Esophagus muscularis mucosa (tissue), 4 donors: ENCODE measurements around the gene DDX23. TPM values are rescaled to one million over a fixed set of nuclear protein-coding genes. Genes with fewer than 3 reads are reported as not detected.

Experiments
- DNase-seq: peaks from one replicate; pipeline ENCODE4 v3.0.0-alpha.2; 2017; ENCODE audit errors: extremely low spot score
- H3K27ac ChIP-seq, 4 donors: fragments of 200-600 bp; sonication (generic); replicated peaks in 1 of 4; 1 replicate in 3 of 4; 2 replicates in 1 of 4; pipeline ENCODE4 v1.5.1; 2016 to 2019; ENCODE audit warnings: mild to moderate bottlenecking in 1 of 4
- H3K27me3 ChIP-seq, 4 donors: fragments of 200-600 bp; sonication (generic); one replicate each; pipeline versions ENCODE4 v1.5.1 to v1.6.0; 2016 to 2019
- H3K36me3 ChIP-seq, 4 donors: fragments of 200-600 bp; sonication (generic); one replicate each; pipeline ENCODE4 v1.5.1; 2016 to 2019
- H3K4me1 ChIP-seq, 4 donors: fragments of 200-600 bp; sonication (generic); one replicate each; pipeline ENCODE4 v1.5.1; 2016 to 2019
- H3K4me3 ChIP-seq, 4 donors: fragments of 200-600 bp; sonication (generic); 1 replicate in 2 of 4; 2 replicates in 2 of 4; pipeline ENCODE4 v1.5.1; 2016 to 2019; ENCODE audit warnings: mild to moderate bottlenecking in 4 of 4, moderate library complexity in 1 of 4
- H3K9me3 ChIP-seq, 4 donors: fragments of 200-600 bp; sonication (generic); 1 replicate in 3 of 4; 2 replicates in 1 of 4; pipeline ENCODE4 v1.5.1; 2016 to 2019
- EP300 ChIP-seq: sonication (generic); formaldehyde crosslinking; IDR thresholded peaks from one replicate; pipeline ENCODE4 v1.6.1; 2017; ENCODE audit warnings: antibody characterized with exemption
- POLR2A ChIP-seq: fragments of 450-650 bp; IDR thresholded peaks from one replicate; pipeline ENCODE4 v1.6.1; 2017; ENCODE audit warnings: antibody characterized with exemption, moderate library complexity, mild to moderate bottlenecking, low read depth
- POLR2AphosphoS5 ChIP-seq, 2 donors: sonication (generic); formaldehyde crosslinking; IDR thresholded peaks; one replicate each; pipeline ENCODE4 v1.6.1; 2017; ENCODE audit warnings: antibody characterized with exemption in 2 of 2
- WGBS: methylation state at CpG from one replicate; pipeline ENCODE4 v1.1.5; 2018; 5-methylcytosine and 5-hydroxymethylcytosine counted together
- intact Hi-C: fragments of 100-400 bp; cut with DNase I; formaldehyde crosslinking; loops from one replicate; pipeline ENCODE4 v1.15.1; 2023
- total RNA-seq, 4 donors: library from RNA; depleted of rRNA; stranded (reverse); fragments of >200 nt; gene quantifications; one replicate each; pipeline versions ENCODE4 v1.1.0 to v1.2.1, GENCODE V29; 2016
- TF ChIP-seq, protein P1 (sequence below), 3 experiments: fragments of 200-600 bp in 2 of 3; fragments of 450-650 bp in 1 of 3; sonication (generic) in 2 of 3; IDR thresholded peaks; one replicate each; pipeline ENCODE4 v1.5.1; 2017 to 2019; ENCODE audit warnings: antibody characterized with exemption in 3 of 3, mild to moderate bottlenecking in 2 of 3, moderate library complexity in 1 of 3

The DDX23 gene
- total RNA-seq, 4 donors from 2014 or later: 51.1 to 88.3 (median 74.1) TPM

DNA sequence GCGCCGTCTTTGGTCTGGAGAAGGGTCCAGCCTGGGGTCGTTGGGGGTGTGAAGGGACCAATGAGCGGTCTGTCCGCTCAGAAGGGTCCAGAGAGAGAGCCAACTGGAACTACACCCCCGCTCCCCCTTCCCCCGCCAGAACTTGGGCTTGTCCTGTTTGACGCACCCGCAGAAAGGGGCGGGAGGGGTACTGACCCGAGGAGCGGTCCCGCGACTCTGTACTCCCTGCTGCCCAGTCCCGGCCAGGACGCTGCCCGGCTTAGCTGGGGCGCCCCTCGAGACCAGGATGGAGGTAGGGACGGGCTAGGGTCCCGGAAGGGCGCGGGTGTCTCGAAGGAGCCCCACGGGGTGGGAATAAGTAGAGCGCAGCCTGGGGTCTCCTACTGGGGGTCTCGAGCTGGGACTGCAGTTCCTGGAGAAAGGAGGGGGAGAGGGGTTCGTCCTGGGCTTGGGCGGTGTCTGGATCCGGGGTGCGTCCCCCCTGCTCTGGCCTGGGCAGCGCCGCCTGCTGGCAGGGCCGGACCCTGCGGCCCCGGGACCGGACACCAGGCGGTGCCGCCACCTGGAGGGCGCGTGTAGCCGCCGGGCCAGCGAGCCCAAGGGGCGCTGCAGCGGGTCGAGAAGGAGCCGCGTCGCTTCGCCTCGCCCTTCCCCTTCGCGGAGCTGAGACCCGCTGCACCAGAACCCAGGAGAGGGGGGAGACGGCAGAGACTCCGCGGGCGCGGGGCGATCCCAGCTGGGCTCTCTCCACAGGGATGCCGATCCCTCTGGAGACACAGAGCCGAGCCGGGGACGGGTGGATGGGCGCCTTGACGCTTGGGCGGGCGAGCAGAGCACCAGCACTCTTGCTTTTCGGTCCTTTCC lies 37.5 kb downstream of the DDX23 start:
- intact Hi-C loops: no loop called here
- H3K27ac ChIP-seq: peak overlapping the region; percentile 79 to 96 (median 92)
- H3K4me1 ChIP-seq: peaks cover 38 to 79% (median 64%) of the 10 kb centered on the region in 4 donors
- H3K27me3 ChIP-seq: no peaks in the 10 kb centered on the region
- no peaks in the 10 kb centered on the region for H3K36me3 ChIP-seq
- WGBS: 2% methylated on average over 11 of the region's 70 CpGs
- peak; percentile 57 to 66 for TF ChIP-seq POLR2AphosphoS5 (IDR thresholded peaks at IDR 0.05)
- TF ChIP-seq, protein P1, sequence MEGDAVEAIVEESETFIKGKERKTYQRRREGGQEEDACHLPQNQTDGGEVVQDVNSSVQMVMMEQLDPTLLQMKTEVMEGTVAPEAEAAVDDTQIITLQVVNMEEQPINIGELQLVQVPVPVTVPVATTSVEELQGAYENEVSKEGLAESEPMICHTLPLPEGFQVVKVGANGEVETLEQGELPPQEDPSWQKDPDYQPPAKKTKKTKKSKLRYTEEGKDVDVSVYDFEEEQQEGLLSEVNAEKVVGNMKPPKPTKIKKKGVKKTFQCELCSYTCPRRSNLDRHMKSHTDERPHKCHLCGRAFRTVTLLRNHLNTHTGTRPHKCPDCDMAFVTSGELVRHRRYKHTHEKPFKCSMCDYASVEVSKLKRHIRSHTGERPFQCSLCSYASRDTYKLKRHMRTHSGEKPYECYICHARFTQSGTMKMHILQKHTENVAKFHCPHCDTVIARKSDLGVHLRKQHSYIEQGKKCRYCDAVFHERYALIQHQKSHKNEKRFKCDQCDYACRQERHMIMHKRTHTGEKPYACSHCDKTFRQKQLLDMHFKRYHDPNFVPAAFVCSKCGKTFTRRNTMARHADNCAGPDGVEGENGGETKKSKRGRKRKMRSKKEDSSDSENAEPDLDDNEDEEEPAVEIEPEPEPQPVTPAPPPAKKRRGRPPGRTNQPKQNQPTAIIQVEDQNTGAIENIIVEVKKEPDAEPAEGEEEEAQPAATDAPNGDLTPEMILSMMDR (IDR thresholded peaks at IDR 0.05): peak; percentile 3 to 98 (median 97)
- TF ChIP-seq POLR2A: no peak
- no peak for TF ChIP-seq EP300
- H3K4me3 ChIP-seq: peak overlapping the region; percentile 62 to 88 (median 84)
- no peak for DNase-seq
- no peaks in the 10 kb centered on the region for H3K9me3 ChIP-seq

DNA sequence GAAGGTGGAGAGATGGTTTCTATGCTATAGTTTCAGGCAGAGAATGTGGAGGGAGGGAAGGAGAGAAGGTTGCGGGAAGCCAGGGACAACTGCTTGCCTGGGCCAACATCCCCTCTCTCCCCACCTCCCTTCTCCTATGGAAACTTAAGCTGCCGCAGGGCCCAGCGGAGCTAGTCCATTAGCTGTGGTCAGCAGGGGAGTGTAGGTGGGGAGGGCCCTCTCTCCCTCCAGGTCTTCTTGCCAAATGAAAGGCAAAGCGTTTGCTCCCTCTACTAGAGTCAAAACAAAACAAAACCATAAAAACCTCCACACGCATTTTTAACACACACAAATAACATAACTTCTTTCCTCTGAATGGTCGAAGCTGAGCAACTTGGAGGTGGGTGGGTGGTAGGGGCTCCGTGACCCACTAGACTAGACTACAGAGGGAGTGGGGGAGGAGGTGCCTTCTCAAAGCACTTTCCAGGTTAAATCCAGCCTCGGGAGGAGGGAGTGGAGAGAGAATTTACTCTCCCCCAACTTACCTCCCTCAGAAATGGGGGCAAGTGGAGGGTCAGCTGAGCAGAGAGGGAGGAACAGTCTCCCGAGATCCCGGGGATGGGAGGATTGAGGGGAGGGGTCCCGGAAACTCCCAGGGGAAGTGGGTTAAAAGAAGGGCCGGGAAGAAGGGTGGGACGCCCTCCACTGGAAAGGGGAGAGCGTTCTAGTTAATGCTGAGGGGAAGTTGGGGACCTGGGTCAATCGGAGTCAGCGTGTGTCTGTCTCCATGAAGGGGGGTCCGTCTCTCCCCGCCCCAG lies 38.3 kb downstream of the DDX23 start:
- no peaks in the 10 kb centered on the region for H3K36me3 ChIP-seq

DNA sequence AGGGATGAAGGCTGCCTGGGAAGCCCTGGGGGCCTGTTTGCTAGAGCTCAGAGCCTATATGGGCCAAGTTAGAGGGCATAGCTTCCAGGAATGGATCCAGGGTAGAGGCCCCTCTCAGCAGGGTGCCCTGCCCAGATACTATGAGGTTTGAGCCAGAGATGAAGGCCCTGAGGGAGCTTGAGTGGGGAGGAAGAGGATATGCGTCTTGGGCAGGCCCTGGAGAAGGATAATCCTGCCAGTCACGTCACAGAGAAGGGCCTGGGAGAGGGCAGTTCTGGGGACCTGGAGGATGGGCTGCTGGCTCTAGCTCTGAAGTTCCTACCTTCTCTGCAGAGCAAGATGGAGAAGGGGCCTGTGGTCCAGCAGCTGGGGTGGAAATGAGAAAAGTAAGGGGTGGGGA lies 39.6 kb downstream of the DDX23 start:
- Histone ChIP-seq H3K27ac (peak overlapping the region in 2 of 4 donors; percentile 11 to 60), H3K4me3 (no peak overlapping the region), H3K27me3 (no peaks in the 10 kb centered on the region), H3K4me1 (peaks cover 24 to 60% (median 47%) of the 10 kb centered on the region in 4 donors), H3K9me3 (no peaks in the 10 kb centered on the region), H3K36me3 (no peaks in the 10 kb centered on the region)
- WGBS: no CpG with 5 or more reads among the region's 2 CpGs
- no peak for DNase-seq
- no peak for TF ChIP-seq EP300
- TF ChIP-seq, protein P1 (IDR thresholded peaks at IDR 0.05): no peak
- no peak for TF ChIP-seq POLR2AphosphoS5 (IDR thresholded peaks at IDR 0.05)
- TF ChIP-seq POLR2A: no peak
- intact Hi-C loops: no loop called here

More for the DNA sequence above, 38.3 kb downstream of the DDX23 start:
- intact Hi-C loops: no loop called here
- no peak for DNase-seq
- TF ChIP-seq POLR2A (no peak), POLR2AphosphoS5 (IDR thresholded peaks at IDR 0.05) (no peak), EP300 (no peak)
- TF ChIP-seq, protein P1 (IDR thresholded peaks at IDR 0.05): no peak
- peak overlapping the region; percentile 79 to 96 (median 92) for H3K27ac ChIP-seq
- H3K9me3 ChIP-seq: no peaks in the 10 kb centered on the region
- H3K4me3 ChIP-seq: peak overlapping the region; percentile 62 to 88 (median 84)
- H3K27me3 ChIP-seq: no peaks in the 10 kb centered on the region
- WGBS: 18% methylated on average over 18 of the region's 18 CpGs
- H3K4me1 ChIP-seq: peaks cover 31 to 70% (median 56%) of the 10 kb centered on the region in 4 donors

DNA sequence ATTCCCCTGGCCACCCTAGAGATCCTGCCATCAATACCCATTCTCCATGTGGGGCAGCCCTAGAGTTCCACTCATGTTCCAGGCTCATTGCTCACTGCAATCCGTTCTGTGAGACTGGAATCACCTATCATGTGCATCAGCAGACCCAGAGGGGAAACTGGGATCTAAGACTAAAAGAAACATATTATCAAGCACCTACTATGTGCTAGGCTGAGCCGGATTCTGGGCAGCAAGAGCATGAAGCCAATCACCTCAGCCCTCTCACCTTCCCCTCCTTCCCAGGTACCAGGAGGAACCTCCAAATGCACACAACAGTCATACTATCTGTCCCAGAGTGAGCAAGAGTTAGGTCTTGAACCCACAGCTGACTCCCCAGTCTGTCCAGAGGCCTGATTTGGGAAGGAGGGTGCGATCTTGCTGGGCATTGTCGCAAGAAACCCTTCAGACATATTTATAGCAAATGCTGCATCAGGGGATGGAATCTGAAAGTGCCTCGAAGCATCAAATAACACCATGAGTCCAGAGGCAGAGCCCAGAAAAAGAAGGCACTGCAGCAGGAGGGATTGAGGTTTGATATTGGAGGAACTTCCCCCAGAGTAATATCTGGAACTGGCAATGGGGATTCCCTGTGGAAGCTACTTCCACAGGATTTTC lies 40.4 kb downstream of the DDX23 start:
- DNase-seq: no peak
- H3K4me1 ChIP-seq: peaks cover 19 to 52% (median 40%) of the 10 kb centered on the region in 4 donors
- no peak overlapping the region for H3K4me3 ChIP-seq
- TF ChIP-seq, protein P1 (IDR thresholded peaks at IDR 0.05): no peak
- TF ChIP-seq POLR2A (no peak), EP300 (no peak), POLR2AphosphoS5 (IDR thresholded peaks at IDR 0.05) (no peak)
- no peaks in the 10 kb centered on the region for H3K36me3 ChIP-seq
- H3K27ac ChIP-seq: peak overlapping the region in 3 of 4 donors; percentile 3 to 60 (median 21)
- 68% methylated on average over 5 of the region's 5 CpGs for WGBS
- intact Hi-C loops: no loop called here
- no peaks in the 10 kb centered on the region for H3K9me3 ChIP-seq
- no peaks in the 10 kb centered on the region for H3K27me3 ChIP-seq
